Measurements from ENCODE around the gene RPGR.

DNA sequence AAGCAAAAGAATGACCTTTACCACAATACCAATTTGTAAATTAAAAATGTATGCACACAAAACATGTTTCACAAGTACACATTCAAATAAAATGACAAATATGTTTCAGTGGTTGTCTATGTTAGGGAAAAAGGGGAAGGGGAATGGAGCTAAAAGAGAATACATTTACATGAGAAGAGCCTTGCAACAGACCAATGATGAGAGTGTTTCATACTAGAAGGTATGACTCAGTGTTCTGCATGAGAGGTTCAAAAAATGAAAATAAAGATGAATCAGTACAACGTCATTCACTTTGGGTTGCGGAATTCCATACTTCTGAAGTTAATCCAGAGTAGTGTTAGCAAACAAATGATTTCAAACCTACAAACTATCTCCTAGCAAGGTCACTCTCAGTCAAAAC is 51.7 kb downstream of the RPGR start:
- TF ChIP-seq, protein P1, sequence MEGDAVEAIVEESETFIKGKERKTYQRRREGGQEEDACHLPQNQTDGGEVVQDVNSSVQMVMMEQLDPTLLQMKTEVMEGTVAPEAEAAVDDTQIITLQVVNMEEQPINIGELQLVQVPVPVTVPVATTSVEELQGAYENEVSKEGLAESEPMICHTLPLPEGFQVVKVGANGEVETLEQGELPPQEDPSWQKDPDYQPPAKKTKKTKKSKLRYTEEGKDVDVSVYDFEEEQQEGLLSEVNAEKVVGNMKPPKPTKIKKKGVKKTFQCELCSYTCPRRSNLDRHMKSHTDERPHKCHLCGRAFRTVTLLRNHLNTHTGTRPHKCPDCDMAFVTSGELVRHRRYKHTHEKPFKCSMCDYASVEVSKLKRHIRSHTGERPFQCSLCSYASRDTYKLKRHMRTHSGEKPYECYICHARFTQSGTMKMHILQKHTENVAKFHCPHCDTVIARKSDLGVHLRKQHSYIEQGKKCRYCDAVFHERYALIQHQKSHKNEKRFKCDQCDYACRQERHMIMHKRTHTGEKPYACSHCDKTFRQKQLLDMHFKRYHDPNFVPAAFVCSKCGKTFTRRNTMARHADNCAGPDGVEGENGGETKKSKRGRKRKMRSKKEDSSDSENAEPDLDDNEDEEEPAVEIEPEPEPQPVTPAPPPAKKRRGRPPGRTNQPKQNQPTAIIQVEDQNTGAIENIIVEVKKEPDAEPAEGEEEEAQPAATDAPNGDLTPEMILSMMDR (conservative IDR thresholded peaks at IDR 0.05) = no peak
- no peak for TF ChIP-seq EZH2 (IDR thresholded peaks at IDR 0.05; ENCODE audit: low read depth)
